Liver (tissue), 9 donors: ENCODE results near the gene TRERF1. TPM values are rescaled to one million over a fixed set of nuclear protein-coding genes. Genes with fewer than 3 reads are reported as not detected.

Experiments
- DNase-seq: peaks from one replicate; pipeline ENCODE4 v3.0.0-alpha.2; 2017; ENCODE audit warnings: low spot score
- H3K27ac ChIP-seq, 2 donors: one replicate each; pipeline ENCODE4 v1.7.0; 2013; ENCODE audit warnings: inconsistent platforms in 2 of 2, low read length in 2 of 2, control low read depth in 1 of 2, low read depth in 1 of 2, mild to moderate bottlenecking in 1 of 2
- H3K27me3 ChIP-seq, 4 donors: one replicate each; pipeline versions ENCODE4 v1.6.1 to v1.7.0; 2013; ENCODE audit warnings: low read length in 3 of 4, inconsistent platforms in 1 of 4, mild to moderate bottlenecking in 1 of 4, moderate library complexity in 1 of 4; ENCODE audit not compliant: control insufficient read depth in 4 of 4, insufficient read depth in 4 of 4
- H3K36me3 ChIP-seq, 4 donors: one replicate each; pipeline versions ENCODE4 v1.6.1 to v1.7.0; 2013; ENCODE audit warnings: low read length in 3 of 4, mild to moderate bottlenecking in 3 of 4, low read depth in 1 of 4, moderate library complexity in 1 of 4; ENCODE audit not compliant: control insufficient read depth in 4 of 4, insufficient read depth in 3 of 4
- H3K4me1 ChIP-seq, 4 donors: one replicate each; pipeline versions ENCODE4 v1.6.1 to v1.7.0; 2013; ENCODE audit warnings: low read length in 3 of 4, mild to moderate bottlenecking in 3 of 4, moderate library complexity in 1 of 4; ENCODE audit not compliant: control insufficient read depth in 4 of 4, insufficient read depth in 4 of 4
- H3K4me3 ChIP-seq, 3 donors: one replicate each; pipeline versions ENCODE4 v1.6.1 to v1.7.0; 2013; ENCODE audit warnings: low read length in 3 of 3, control low read depth in 1 of 3, low read depth in 1 of 3, mild to moderate bottlenecking in 1 of 3
- H3K9ac ChIP-seq, 2 donors: one replicate each; pipeline ENCODE4 v1.7.0; 2013; ENCODE audit warnings: low read length in 2 of 2, mild to moderate bottlenecking in 2 of 2, moderate library complexity in 2 of 2, control low read depth in 1 of 2, low read depth in 1 of 2
- H3K9me3 ChIP-seq, 4 donors: one replicate each; pipeline versions ENCODE4 v1.6.1 to v1.7.0; 2013; ENCODE audit warnings: low read length in 3 of 4; ENCODE audit not compliant: control insufficient read depth in 4 of 4
- EGR1 ChIP-seq, 2 donors: IDR thresholded peaks; 2 replicates each; pipeline ENCODE4 v1.6.1; 2016 to 2018; ENCODE audit warnings: antibody characterized with exemption in 2 of 2, low read depth in 2 of 2
- FOXA1 ChIP-seq: IDR thresholded peaks from 2 replicates; pipeline ENCODE4 v1.6.1; 2016; ENCODE audit warnings: antibody characterized with exemption
- FOXA2 ChIP-seq: IDR thresholded peaks from 2 replicates; pipeline ENCODE4 v1.6.1; 2016; ENCODE audit warnings: antibody characterized with exemption
- GABPA ChIP-seq, 2 donors: IDR thresholded peaks in 1 of 2; conservative IDR thresholded peaks in 1 of 2; 2 replicates each; pipeline ENCODE4 v1.6.1; 2016; ENCODE audit warnings: antibody characterized with exemption in 2 of 2, mild to moderate bottlenecking in 1 of 2, moderate library complexity in 1 of 2
- HNF4A ChIP-seq, 2 donors: conservative IDR thresholded peaks; 2 replicates each; pipeline ENCODE4 v1.6.1; 2016; ENCODE audit warnings: antibody characterized with exemption in 2 of 2, mild to moderate bottlenecking in 2 of 2
- HNF4G ChIP-seq: IDR thresholded peaks from 2 replicates; pipeline ENCODE4 v1.6.1; 2016; ENCODE audit warnings: antibody characterized with exemption
- NR2F2 ChIP-seq: IDR thresholded peaks from 2 replicates; pipeline ENCODE4 v1.6.1; 2016; ENCODE audit warnings: antibody characterized with exemption
- RAD21 ChIP-seq, 2 donors: IDR thresholded peaks; 2 replicates each; pipeline ENCODE4 v1.6.1; 2016; ENCODE audit warnings: antibody characterized with exemption in 2 of 2, mild to moderate bottlenecking in 2 of 2
- RXRA ChIP-seq, 2 donors: IDR thresholded peaks; 2 replicates each; pipeline ENCODE4 v1.6.1; 2017 to 2018; ENCODE audit warnings: antibody characterized with exemption in 2 of 2, mild to moderate bottlenecking in 1 of 2
- SP1 ChIP-seq: IDR thresholded peaks from 2 replicates; pipeline ENCODE4 v1.6.1; 2018; ENCODE audit warnings: antibody characterized with exemption, mild to moderate bottlenecking
- YY1 ChIP-seq: IDR thresholded peaks from 2 replicates; pipeline ENCODE4 v1.6.1; 2016; ENCODE audit warnings: antibody characterized with exemption, mild to moderate bottlenecking
- WGBS: extraction: QIAGEN DNeasy Blood & Tissue Kit; methylation state at CpG from one replicate; pipeline ENCODE4 v1.1.7; 2013; 5-methylcytosine and 5-hydroxymethylcytosine counted together
- polyA plus RNA-seq, 2 donors: library from polyadenylated mRNA; stranded (reverse) in 1 of 2; unstranded in 1 of 2; fragments of 200-250 nt in 1 of 2; fragments of >200 nt in 1 of 2; fragmentation: Nextera tagmentation in 1 of 2; extraction: Ambion mirVana in 1 of 2; gene quantifications; one replicate each; pipeline versions ENCODE4 v1.2.1 to v1.2.3, GENCODE V29; 2013 to 2015
- total RNA-seq, 2 donors: library from RNA; depleted of rRNA; stranded (reverse); fragments of >200 nt; gene quantifications; one replicate each; pipeline ENCODE4 v1.2.3, GENCODE V29; 2014
- TF ChIP-seq, protein P1 (sequence below): IDR thresholded peaks from 2 replicates; pipeline ENCODE4 v1.6.1; 2016; ENCODE audit warnings: antibody characterized with exemption, mild to moderate bottlenecking
- TF ChIP-seq, protein P2 (sequence below): IDR thresholded peaks from 2 replicates; pipeline ENCODE4 v1.6.1; 2016; ENCODE audit warnings: antibody characterized with exemption
- TF ChIP-seq, protein P3 (sequence below): IDR thresholded peaks from 2 replicates; pipeline ENCODE4 v1.6.1; 2016; ENCODE audit warnings: antibody characterized with exemption
- TF ChIP-seq, protein P4 (sequence below): IDR thresholded peaks from 2 replicates; pipeline ENCODE4 v1.6.1; 2016; ENCODE audit warnings: antibody characterized with exemption
- donor health status: healthy.
- donor health status: healthy.
- donor health status: healthy.
- donor health status: healthy.
- donor health status: healthy.

The TRERF1 gene
- total and polyA plus RNA-seq, 4 donors: 0.33 to 1.3 (median 0.68) TPM

DNA sequence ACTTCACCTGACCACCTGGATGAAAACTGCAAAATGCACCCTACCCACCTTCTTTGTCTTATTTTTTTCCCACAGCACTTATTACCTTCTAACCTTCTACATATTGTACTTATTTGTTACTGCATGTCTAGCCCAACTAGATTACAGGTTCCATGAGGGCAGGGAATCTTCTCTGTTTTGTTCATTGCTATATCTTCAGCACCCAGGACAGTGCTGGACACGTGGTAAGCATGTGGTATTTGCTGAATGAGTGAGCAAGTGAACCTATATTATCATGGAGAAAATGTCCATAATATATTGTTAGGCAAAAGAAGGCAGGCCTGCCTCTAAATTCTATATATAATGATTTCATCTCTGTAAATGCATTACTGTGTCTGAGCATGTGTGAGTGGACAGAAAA is 107.0 kb downstream of the TRERF1 start (continued):
- TF ChIP-seq, protein P1, sequence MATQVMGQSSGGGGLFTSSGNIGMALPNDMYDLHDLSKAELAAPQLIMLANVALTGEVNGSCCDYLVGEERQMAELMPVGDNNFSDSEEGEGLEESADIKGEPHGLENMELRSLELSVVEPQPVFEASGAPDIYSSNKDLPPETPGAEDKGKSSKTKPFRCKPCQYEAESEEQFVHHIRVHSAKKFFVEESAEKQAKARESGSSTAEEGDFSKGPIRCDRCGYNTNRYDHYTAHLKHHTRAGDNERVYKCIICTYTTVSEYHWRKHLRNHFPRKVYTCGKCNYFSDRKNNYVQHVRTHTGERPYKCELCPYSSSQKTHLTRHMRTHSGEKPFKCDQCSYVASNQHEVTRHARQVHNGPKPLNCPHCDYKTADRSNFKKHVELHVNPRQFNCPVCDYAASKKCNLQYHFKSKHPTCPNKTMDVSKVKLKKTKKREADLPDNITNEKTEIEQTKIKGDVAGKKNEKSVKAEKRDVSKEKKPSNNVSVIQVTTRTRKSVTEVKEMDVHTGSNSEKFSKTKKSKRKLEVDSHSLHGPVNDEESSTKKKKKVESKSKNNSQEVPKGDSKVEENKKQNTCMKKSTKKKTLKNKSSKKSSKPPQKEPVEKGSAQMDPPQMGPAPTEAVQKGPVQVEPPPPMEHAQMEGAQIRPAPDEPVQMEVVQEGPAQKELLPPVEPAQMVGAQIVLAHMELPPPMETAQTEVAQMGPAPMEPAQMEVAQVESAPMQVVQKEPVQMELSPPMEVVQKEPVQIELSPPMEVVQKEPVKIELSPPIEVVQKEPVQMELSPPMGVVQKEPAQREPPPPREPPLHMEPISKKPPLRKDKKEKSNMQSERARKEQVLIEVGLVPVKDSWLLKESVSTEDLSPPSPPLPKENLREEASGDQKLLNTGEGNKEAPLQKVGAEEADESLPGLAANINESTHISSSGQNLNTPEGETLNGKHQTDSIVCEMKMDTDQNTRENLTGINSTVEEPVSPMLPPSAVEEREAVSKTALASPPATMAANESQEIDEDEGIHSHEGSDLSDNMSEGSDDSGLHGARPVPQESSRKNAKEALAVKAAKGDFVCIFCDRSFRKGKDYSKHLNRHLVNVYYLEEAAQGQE: peak; percentile 53

DNA sequence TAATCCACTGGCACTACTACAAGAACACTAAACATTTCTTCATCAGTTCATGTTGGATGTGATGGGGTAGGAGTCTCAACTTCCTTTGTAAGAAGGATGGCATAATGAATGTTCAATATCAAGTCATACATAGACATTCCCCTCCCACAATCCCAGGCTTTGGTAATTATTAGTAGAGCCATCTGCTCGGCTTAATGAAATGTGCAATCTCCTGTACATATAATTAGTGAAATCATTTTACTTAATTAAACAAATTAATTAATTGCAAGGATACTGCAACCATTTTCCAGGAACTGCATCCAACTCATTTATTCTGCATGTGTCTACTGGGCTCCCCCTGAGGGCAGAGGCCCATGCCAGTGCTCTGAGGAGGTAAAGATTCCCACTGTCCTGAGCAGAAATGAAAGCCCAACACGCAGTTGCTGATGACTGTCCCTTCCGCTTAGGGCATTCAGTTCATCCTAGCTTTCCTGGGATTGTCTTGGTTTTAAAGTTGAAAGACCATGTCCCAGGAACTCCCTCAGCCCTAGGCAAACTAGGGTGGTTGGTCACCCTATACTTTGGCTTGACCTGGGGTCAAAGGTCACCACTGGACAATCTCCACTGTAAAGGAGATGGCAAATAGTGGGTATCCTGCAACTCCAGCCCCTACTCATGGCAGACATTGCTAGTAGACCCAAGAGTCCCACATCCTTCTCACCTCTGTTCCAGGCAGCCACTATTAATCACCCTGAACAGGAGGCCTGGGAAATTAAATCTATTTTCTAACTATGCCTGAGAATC is 109.8 kb downstream of the TRERF1 start:
- H3K4me3 ChIP-seq: no peak overlapping the region
- no peak overlapping the region for H3K9ac ChIP-seq
- no peak overlapping the region for H3K27ac ChIP-seq
- TF ChIP-seq RXRA (IDR thresholded peaks at IDR 0.05): no peak
- no peak for TF ChIP-seq EGR1 (IDR thresholded peaks at IDR 0.05; ENCODE audit: low read depth in 2 of 2)
- TF ChIP-seq NR2F2: no peak
- no peak for TF ChIP-seq HNF4G
- TF ChIP-seq HNF4A (conservative IDR thresholded peaks at IDR 0.05): no peak
- TF ChIP-seq, protein P2, sequence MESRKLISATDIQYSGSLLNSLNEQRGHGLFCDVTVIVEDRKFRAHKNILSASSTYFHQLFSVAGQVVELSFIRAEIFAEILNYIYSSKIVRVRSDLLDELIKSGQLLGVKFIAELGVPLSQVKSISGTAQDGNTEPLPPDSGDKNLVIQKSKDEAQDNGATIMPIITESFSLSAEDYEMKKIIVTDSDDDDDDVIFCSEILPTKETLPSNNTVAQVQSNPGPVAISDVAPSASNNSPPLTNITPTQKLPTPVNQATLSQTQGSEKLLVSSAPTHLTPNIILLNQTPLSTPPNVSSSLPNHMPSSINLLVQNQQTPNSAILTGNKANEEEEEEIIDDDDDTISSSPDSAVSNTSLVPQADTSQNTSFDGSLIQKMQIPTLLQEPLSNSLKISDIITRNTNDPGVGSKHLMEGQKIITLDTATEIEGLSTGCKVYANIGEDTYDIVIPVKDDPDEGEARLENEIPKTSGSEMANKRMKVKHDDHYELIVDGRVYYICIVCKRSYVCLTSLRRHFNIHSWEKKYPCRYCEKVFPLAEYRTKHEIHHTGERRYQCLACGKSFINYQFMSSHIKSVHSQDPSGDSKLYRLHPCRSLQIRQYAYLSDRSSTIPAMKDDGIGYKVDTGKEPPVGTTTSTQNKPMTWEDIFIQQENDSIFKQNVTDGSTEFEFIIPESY: no peak
- TF ChIP-seq, protein P3, sequence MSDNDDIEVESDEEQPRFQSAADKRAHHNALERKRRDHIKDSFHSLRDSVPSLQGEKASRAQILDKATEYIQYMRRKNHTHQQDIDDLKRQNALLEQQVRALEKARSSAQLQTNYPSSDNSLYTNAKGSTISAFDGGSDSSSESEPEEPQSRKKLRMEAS: no peak
- no peak for TF ChIP-seq SP1
- no peak for TF ChIP-seq FOXA2
- TF ChIP-seq, protein P4, sequence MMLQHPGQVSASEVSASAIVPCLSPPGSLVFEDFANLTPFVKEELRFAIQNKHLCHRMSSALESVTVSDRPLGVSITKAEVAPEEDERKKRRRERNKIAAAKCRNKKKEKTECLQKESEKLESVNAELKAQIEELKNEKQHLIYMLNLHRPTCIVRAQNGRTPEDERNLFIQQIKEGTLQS: no peak
- TF ChIP-seq FOXA1: no peak
- TF ChIP-seq, protein P1: no peak
- no peak for TF ChIP-seq YY1
- no peak for TF ChIP-seq GABPA (IDR thresholded peaks at IDR 0.05 in 1 of 2, conservative IDR thresholded peaks at IDR 0.05 in 1 of 2)
- TF ChIP-seq RAD21 (IDR thresholded peaks at IDR 0.05): no peak
- no peak for DNase-seq
- WGBS: 99% methylated on average over 3 of the region's 3 CpGs
- H3K9me3 ChIP-seq: no peaks in the 10 kb centered on the region
- H3K27me3 ChIP-seq: peaks cover 0 to under 1% (median 0%) of the 10 kb centered on the region in 4 donors
- H3K36me3 ChIP-seq: no peaks in the 10 kb centered on the region
- H3K4me1 ChIP-seq: no peaks in the 10 kb centered on the region
